Kidney (tissue), 14 donors: ENCODE results near the gene SLC38A7. TPM values are rescaled to one million over a fixed set of nuclear protein-coding genes. Genes with fewer than 3 reads are reported as not detected.
"Not testable (repeated sequence)": the region's sequence is repeated elsewhere in the genome, so short reads cannot be mapped to it uniquely, and the experiment has no call there.

ENCODE experiments used
- DNase-seq, 5 donors: peaks; one replicate each; pipeline ENCODE4 v3.0.0-alpha.2; 2013 to 2020
- FAIRE-seq: peaks from 2 replicates; lab custom pipeline; 2012; peaks lifted over from hg19 to GRCh38; lab: Jason Lieb, UNC
- H3K27ac ChIP-seq, 2 donors: one replicate each; pipeline ENCODE4 v1.7.0; 2013; ENCODE audit warnings: low read depth in 2 of 2, low read length in 2 of 2, inconsistent platforms in 1 of 2
- H3K27me3 ChIP-seq: one replicate; pipeline ENCODE4 v1.7.1; 2013; ENCODE audit warnings: low read length, inconsistent platforms; ENCODE audit not compliant: control insufficient read depth, insufficient read depth
- H3K36me3 ChIP-seq, 3 donors: one replicate each; pipeline versions ENCODE4 v1.7.0 to v1.7.1; 2013; ENCODE audit warnings: low read length in 3 of 3, control low read depth in 1 of 3, inconsistent platforms in 1 of 3; ENCODE audit not compliant: insufficient read depth in 3 of 3, control insufficient read depth in 2 of 3
- H3K4me1 ChIP-seq, 3 donors: one replicate each; pipeline versions ENCODE4 v1.7.0 to v1.7.1; 2013; ENCODE audit warnings: low read length in 3 of 3, inconsistent platforms in 1 of 3, low read depth in 1 of 3; ENCODE audit not compliant: control insufficient read depth in 2 of 3, insufficient read depth in 2 of 3
- H3K4me3 ChIP-seq, 3 donors: one replicate each; pipeline versions ENCODE4 v1.7.0 to v1.8.1; 2013; ENCODE audit warnings: low read length in 3 of 3, control low read depth in 1 of 3, inconsistent platforms in 1 of 3
- H3K9ac ChIP-seq, 3 donors: one replicate each; pipeline versions ENCODE4 v1.7.0 to v1.7.1; 2013; ENCODE audit warnings: low read length in 3 of 3, control low read depth in 1 of 3, inconsistent platforms in 1 of 3
- H3K9me3 ChIP-seq, 3 donors: one replicate each; pipeline versions ENCODE4 v1.7.0 to v1.7.1; 2013; ENCODE audit warnings: low read length in 3 of 3, control low read depth in 1 of 3, inconsistent platforms in 1 of 3; ENCODE audit not compliant: control insufficient read depth in 2 of 3, insufficient read depth in 1 of 3
- CTCF ChIP-seq: IDR thresholded peaks from 3 replicates; pipeline ENCODE4 v1.5.1; 2012; ENCODE audit warnings: mild to moderate bottlenecking, moderate library complexity, borderline replicate concordance; ENCODE audit not compliant: insufficient read depth; ENCODE audit errors: extremely low read depth
- intact Hi-C: fragments of 100-400 bp; cut with DNase I; formaldehyde crosslinking; loops from one replicate; pipeline ENCODE4 v1.11.1; 2022
- polyA plus RNA-seq: library from polyadenylated mRNA; stranded (reverse); fragments of 350-450 nt; fragmentation: Illumina TruSeq; extraction: RNeasy Lipid Tissue Mini Kit (QIAGEN cat#74804); gene quantifications from one replicate; pipeline ENCODE4 v1.2.3, GENCODE V29; 2014; ENCODE audit warnings: low read depth, low replicate concordance; ENCODE audit not compliant: insufficient read depth
- total RNA-seq: library from RNA; stranded (reverse); fragmentation: NEBNext Ultra II Directional; extraction: Animal tissue kit (Norgen Biotek cat#: 25700); gene quantifications from one replicate; pipeline ENCODE4 v1.2.1, GENCODE V29; 2021
- donor health status: control.
- donor health status: control.
- donor health status: control.
- donor health status: control.
- donor health status: control.
- donor health status: DM: yes; HTN: yes; CAD: no.
- donor health status: Normal renal cell carcinoma (clear cell type).

The SLC38A7 gene
- total and polyA plus RNA-seq, 2 donors from 2014 or later = 8.2 to 22.7 TPM

GRCh38 chr16:58699151-58699550 lies 14.6 kb upstream of the SLC38A7 start:
- Histone ChIP-seq H3K9me3 (no peaks in the 10 kb centered on the region), H3K9ac (no peak overlapping the region), H3K4me1 (no peaks in the 10 kb centered on the region), H3K27me3 (no peaks in the 10 kb centered on the region), H3K36me3 (no peaks in the 10 kb centered on the region), H3K27ac (no peak overlapping the region), H3K4me3 (no peak overlapping the region)
- DNase-seq (no peak), FAIRE-seq (no peak)
- intact Hi-C loops = no loop called here
- no peak for TF ChIP-seq CTCF

- H3K4me1 ChIP-seq = no peaks in the 10 kb centered on the region
- intact Hi-C loops = no loop called here
- no peak overlapping the region for H3K9ac ChIP-seq
- DNase-seq = no peak
- no peak for TF ChIP-seq CTCF
- H3K36me3 ChIP-seq = no peaks in the 10 kb centered on the region
- H3K27ac ChIP-seq = no peak overlapping the region
- FAIRE-seq = no peak
- no peaks in the 10 kb centered on the region for H3K27me3 ChIP-seq
- no peak overlapping the region for H3K4me3 ChIP-seq
- H3K9me3 ChIP-seq = no peaks in the 10 kb centered on the region
These were observed 10.8 kb upstream of the SLC38A7 start for GRCh38 chr16:58695368-58695767.

GRCh38 chr16:58692450-58692849 lies 7.9 kb upstream of the SLC38A7 start:
- H3K27ac ChIP-seq = no peak overlapping the region
- H3K4me3 ChIP-seq = no peak overlapping the region
- H3K4me1 ChIP-seq = no peaks in the 10 kb centered on the region
- no peaks in the 10 kb centered on the region for H3K9me3 ChIP-seq
- no peaks in the 10 kb centered on the region for H3K36me3 ChIP-seq
- TF ChIP-seq CTCF = no peak
- intact Hi-C loops = no loop called here
- no peak for FAIRE-seq
- no peak for DNase-seq
- H3K27me3 ChIP-seq = no peaks in the 10 kb centered on the region
- H3K9ac ChIP-seq = no peak overlapping the region

GRCh38 chr16:58686985-58687706 lies 2.6 kb upstream of the SLC38A7 start:
- intact Hi-C loops, H3K9ac ChIP-seq, H3K27ac ChIP-seq, FAIRE-seq, H3K27me3 ChIP-seq, H3K9me3 ChIP-seq, H3K36me3 ChIP-seq, H3K4me3 ChIP-seq: not testable (repeated sequence)
- H3K4me1 ChIP-seq = peaks cover 0 to 13% (median 4%) of the 10 kb centered on the region in 3 donors
- peak in 1 of 5 donors; percentile 2 for DNase-seq
